HEK293 (cell line): ENCODE data around the gene C1orf185.

ENCODE experiments used
- TCF7L2 ChIP-seq: IDR thresholded peaks from 2 replicates; pipeline ENCODE4 v1.6.1; 2011; ENCODE audit warnings: low read depth, mild to moderate bottlenecking, inconsistent platforms, low read length, moderate library complexity, borderline replicate concordance
- TRIM28 ChIP-seq: IDR thresholded peaks from 2 replicates; pipeline ENCODE4 v1.6.1; 2011; ENCODE audit warnings: low read length, control low read depth, borderline replicate concordance
- ZNF24 ChIP-seq: fragments of 450-650 bp; formaldehyde crosslinking; IDR thresholded peaks from 2 replicates; pipeline ENCODE4 v1.5.1; 2016; ENCODE audit warnings: missing biosample characterization, missing genetic modification characterization
- ZNF302 ChIP-seq: fragments of 450-650 bp; formaldehyde crosslinking; IDR thresholded peaks from 2 replicates; pipeline ENCODE4 v1.5.1; 2016; ENCODE audit warnings: missing biosample characterization, missing genetic modification characterization, low read depth
- ZNF707 ChIP-seq: fragments of 450-650 bp; formaldehyde crosslinking; IDR thresholded peaks from 2 replicates; pipeline ENCODE4 v1.5.1; 2016; ENCODE audit warnings: missing biosample characterization, missing genetic modification characterization
- TF ChIP-seq, protein P1 (sequence below): fragments of 450-650 bp; formaldehyde crosslinking; IDR thresholded peaks from 2 replicates; pipeline ENCODE4 v1.5.1; 2016; ENCODE audit warnings: missing biosample characterization, missing genetic modification characterization
- TF ChIP-seq, protein P2 (sequence below): fragments of 450-650 bp; formaldehyde crosslinking; IDR thresholded peaks from 2 replicates; pipeline ENCODE4 v1.5.1; 2016; ENCODE audit warnings: missing biosample characterization, missing genetic modification characterization

DNA sequence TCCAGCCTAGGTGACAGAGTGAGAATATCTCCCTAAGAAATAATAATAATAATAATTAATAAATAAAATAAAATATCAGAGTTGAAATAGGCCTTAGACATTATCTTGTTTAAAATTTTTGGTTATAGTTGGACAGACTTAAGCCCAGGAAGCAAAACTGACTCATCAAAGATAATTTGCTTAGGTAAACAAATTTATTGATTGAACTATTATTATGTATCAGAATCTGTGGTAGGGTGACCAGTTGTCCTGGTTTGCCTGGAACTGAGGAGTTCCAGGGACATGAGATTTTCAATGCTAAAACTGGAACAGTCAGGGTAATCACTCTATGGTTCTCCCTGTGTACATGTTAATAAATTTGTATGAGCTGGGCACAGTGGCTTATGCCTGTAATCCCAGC lies 86.2 kb downstream of the C1orf185 start:
- TF ChIP-seq, protein P1, sequence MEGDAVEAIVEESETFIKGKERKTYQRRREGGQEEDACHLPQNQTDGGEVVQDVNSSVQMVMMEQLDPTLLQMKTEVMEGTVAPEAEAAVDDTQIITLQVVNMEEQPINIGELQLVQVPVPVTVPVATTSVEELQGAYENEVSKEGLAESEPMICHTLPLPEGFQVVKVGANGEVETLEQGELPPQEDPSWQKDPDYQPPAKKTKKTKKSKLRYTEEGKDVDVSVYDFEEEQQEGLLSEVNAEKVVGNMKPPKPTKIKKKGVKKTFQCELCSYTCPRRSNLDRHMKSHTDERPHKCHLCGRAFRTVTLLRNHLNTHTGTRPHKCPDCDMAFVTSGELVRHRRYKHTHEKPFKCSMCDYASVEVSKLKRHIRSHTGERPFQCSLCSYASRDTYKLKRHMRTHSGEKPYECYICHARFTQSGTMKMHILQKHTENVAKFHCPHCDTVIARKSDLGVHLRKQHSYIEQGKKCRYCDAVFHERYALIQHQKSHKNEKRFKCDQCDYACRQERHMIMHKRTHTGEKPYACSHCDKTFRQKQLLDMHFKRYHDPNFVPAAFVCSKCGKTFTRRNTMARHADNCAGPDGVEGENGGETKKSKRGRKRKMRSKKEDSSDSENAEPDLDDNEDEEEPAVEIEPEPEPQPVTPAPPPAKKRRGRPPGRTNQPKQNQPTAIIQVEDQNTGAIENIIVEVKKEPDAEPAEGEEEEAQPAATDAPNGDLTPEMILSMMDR (tag by site-specific recombination) = no peak
- TF ChIP-seq ZNF707 (tag by site-specific recombination) (no peak), ZNF24 (tag by site-specific recombination) (no peak), TRIM28 (no peak), TCF7L2 (no peak), ZNF302 (tag by site-specific recombination) (no peak)
- TF ChIP-seq, protein P2, sequence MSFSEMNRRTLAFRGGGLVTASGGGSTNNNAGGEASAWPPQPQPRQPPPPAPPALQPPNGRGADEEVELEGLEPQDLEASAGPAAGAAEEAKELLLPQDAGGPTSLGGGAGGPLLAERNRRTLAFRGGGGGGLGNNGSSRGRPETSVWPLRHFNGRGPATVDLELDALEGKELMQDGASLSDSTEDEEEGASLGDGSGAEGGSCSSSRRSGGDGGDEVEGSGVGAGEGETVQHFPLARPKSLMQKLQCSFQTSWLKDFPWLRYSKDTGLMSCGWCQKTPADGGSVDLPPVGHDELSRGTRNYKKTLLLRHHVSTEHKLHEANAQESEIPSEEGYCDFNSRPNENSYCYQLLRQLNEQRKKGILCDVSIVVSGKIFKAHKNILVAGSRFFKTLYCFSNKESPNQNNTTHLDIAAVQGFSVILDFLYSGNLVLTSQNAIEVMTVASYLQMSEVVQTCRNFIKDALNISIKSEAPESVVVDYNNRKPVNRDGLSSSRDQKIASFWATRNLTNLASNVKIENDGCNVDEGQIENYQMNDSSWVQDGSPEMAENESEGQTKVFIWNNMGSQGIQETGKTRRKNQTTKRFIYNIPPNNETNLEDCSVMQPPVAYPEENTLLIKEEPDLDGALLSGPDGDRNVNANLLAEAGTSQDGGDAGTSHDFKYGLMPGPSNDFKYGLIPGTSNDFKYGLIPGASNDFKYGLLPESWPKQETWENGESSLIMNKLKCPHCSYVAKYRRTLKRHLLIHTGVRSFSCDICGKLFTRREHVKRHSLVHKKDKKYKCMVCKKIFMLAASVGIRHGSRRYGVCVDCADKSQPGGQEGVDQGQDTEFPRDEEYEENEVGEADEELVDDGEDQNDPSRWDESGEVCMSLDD = no peak
